Mesodermal cell (in vitro differentiated cells): Measurements from ENCODE around the gene BPIFA1.

ENCODE experiments used
- H3K27ac ChIP-seq: 2 replicates; pipeline ENCODE4 v1.7.0; 2013; ENCODE audit warnings: mild to moderate bottlenecking, low read depth, low read length, moderate library complexity; ENCODE audit not compliant: severe bottlenecking
- H3K36me3 ChIP-seq: 2 replicates; pipeline ENCODE4 v1.7.1; 2013; ENCODE audit warnings: mild to moderate bottlenecking, low read length, moderate library complexity; ENCODE audit not compliant: control insufficient read depth, insufficient read depth
- H3K4me1 ChIP-seq: one replicate; pipeline ENCODE4 v1.7.1; 2013; ENCODE audit warnings: mild to moderate bottlenecking, low read length; ENCODE audit not compliant: insufficient read depth, control insufficient read depth, poor library complexity, severe bottlenecking
- H3K4me3 ChIP-seq: 2 replicates; pipeline ENCODE4 v1.7.0; 2013; ENCODE audit warnings: low read length, control low read depth, mild to moderate bottlenecking; ENCODE audit not compliant: insufficient read depth, poor library complexity, severe bottlenecking; ENCODE audit errors: extremely low read depth
- H3K9me3 ChIP-seq: 2 replicates; pipeline ENCODE4 v1.7.1; 2013; ENCODE audit warnings: mild to moderate bottlenecking, low read length, moderate library complexity; ENCODE audit not compliant: control insufficient read depth
- WGBS, 2 experiments: methylation state at CpG; one replicate each; pipeline ENCODE4 v1.1.5; 2013; ENCODE audit warnings: missing lambda C conversion rate in 2 of 2; ENCODE audit not compliant: insufficient coverage in 2 of 2; 5-methylcytosine and 5-hydroxymethylcytosine counted together

The BPIFA1 gene

DNA sequence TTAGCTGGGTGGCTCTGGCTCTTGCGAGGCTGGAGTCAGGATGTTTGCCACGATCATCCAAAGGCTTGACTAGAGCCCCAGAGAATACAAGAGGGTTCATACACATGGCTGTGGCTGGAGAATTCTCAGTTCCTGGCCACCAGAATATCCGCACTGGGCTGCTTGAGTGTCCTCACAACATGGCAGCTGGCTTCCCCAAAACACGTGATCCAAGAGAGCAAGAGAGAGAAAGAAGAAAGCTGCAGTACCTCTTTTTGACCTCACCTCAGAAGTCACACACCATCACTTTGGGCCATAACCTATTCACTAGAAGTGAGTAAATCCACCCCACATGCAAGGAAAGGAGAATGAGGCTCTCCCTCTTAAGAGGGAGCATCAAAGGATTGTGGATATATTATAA lies 25.7 kb downstream of the BPIFA1 start:
- H3K36me3 ChIP-seq, result no peaks in the 10 kb centered on the region
- H3K9me3 ChIP-seq, result no peaks in the 10 kb centered on the region
- H3K4me3 ChIP-seq, result no peak overlapping the region
- H3K4me1 ChIP-seq, result peaks cover 7% of the 10 kb centered on the region
- H3K27ac ChIP-seq, result no peak overlapping the region
- 90 to 96% methylated on average over 4 of the region's 4 CpGs for WGBS, 2 experiments

DNA sequence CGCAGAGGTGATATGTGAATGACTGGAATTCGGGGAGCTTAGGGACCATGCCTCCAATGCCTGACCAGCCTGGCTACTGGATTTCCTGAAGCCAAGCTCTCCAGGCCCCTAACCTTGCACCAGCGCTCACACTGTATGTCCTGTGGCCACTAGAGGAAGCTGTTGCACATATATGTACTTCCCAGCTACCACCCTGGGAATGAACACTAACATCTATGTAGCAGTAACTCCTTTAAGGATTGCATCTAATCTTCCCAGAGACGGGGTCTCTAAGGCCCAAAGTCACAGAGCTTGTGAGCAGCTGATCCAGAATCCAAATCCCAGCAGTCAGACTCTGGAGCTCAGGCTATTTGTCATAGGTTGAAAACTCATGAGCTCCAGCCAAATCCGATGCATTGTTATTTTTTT lies 26.9 kb downstream of the BPIFA1 start:
- H3K36me3 ChIP-seq, result no peaks in the 10 kb centered on the region
- H3K9me3 ChIP-seq, result no peaks in the 10 kb centered on the region
- H3K4me3 ChIP-seq, result no peak overlapping the region
- WGBS, 2 experiments, result 21 to 27% methylated on average over 3 to 4 of the region's 5 CpGs
- H3K4me1 ChIP-seq, result peaks cover 7% of the 10 kb centered on the region
- H3K27ac ChIP-seq, result no peak overlapping the region

DNA sequence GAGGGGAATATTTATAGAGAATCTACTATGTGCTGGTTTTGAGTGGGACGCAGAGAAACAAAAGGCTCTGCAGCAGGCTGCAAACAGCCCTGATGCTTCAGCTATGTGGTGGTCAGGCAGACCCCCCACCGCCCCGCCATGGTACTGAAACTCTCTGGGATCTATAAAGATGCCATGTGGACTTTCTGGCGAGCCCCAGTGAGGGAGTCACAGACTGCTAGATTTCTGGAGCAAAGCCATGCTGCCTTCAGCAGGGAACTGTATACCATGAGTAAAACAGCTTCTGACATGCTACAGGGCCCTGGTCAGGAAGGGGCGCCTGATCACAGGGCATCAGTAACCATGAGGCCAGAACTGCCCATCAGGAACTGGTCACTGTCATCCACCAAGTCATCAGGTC lies 28.0 kb downstream of the BPIFA1 start:
- WGBS, 2 experiments, result 91 to 93% methylated on average over 5 of the region's 5 CpGs

DNA sequence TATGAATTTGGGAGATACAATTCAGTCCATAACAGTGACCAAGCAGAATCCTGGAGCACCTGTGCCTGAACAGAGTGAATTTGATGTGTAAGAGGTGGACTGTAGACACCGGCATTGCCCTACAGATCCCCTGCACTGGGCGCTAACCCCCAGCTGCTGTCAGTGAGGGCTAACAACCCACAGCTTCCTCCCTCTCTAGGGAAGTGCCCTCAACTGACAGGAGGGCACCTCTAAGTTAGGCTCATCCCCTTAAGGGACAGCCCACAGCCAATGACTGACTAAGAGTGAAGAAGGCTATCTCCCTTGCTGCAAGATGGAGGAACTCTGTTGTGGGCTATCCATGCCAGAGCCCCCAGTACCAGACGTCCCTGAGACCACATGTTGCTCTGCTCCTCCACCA lies 31.9 kb downstream of the BPIFA1 start:
- no peak overlapping the region for H3K4me3 ChIP-seq
- WGBS, 2 experiments, result 63% methylated on average over 1 of the region's 3 CpGs; no CpG with 5 or more reads in 1 of the 2 experiments
- no peaks in the 10 kb centered on the region for H3K36me3 ChIP-seq
- H3K4me1 ChIP-seq, result no peaks in the 10 kb centered on the region
- H3K27ac ChIP-seq, result no peak overlapping the region
- no peaks in the 10 kb centered on the region for H3K9me3 ChIP-seq

More for the DNA sequence above, 28.0 kb downstream of the BPIFA1 start:
- Histone ChIP-seq H3K4me3 (no peak overlapping the region), H3K27ac (no peak overlapping the region), H3K36me3 (no peaks in the 10 kb centered on the region), H3K4me1 (peaks cover 7% of the 10 kb centered on the region), H3K9me3 (no peaks in the 10 kb centered on the region)

DNA sequence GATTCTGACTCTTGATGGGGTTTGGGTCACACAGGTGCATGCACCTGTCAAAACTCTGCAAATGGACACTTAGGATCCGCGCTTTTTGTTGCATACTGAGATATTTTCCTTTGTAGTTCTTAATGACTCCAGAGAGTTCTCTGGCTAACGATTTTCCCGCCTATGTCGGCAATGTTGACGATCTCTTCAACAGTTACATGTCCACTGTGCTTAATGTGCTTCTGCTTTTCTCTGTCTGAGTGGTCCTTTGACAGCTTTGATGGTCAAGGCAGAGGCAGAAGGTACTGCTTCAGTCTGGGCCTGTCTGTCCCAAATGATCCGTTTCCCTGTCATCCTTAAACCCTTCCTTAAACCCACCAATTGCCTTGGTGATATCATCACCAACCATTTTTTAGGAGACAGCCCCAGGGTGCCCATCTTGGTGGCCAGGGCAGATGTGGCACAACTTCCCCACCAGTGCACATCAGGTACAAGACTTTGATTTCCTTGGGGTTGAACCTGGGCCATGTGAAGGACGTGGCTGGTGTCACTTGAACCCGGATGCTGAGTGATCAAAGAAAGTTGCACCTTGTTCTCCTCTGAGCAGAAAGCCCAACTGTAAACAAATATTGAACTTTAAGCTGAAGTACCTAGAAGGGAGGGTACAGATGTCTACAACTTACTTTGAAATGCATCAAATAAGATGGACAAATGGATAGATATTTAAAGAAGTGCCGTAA lies 36.5 kb downstream of the BPIFA1 start:
- Histone ChIP-seq H3K4me3 (no peak overlapping the region), H3K36me3 (no peaks in the 10 kb centered on the region), H3K4me1 (no peaks in the 10 kb centered on the region), H3K9me3 (no peaks in the 10 kb centered on the region), H3K27ac (no peak overlapping the region)
- 93 to 96% methylated on average over 8 of the region's 10 CpGs for WGBS, 2 experiments

DNA sequence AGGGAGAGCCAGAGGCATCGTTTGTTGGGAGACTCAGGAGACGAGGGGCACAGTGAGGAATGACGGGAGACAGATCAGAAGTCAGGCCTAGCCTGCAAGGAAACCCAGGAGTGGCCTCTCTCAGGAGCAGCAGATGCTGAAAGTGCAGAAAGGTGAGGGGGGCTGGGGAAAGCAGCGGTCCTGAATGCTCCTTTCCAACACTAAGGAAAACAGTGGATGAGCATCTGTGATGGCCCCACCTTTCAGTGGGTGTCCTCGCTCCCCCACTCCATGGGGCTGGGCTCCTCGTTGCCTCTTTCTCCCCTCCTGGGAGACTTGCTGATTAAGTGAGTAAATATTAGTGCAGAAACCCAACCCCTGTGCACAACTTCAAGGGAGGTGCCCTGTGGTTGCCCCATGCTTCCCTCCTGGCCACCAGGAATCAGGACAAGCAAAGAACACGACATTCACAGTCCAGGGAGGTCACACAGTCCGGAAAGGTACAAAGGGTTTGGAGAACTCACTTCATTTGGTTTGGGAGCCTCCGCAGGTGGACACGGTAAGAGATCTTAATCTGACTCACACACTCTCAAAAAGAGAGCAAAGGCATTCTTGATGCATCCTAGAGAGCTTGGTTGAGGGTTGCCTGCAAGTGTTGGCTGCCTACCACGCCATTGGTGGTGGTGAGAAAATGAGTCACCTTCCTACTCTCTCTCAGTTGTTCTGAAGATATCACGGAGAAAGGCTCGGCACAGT lies 37.5 kb downstream of the BPIFA1 start:
- H3K4me3 ChIP-seq, result no peak overlapping the region
- H3K36me3 ChIP-seq, result no peaks in the 10 kb centered on the region
- H3K4me1 ChIP-seq, result no peaks in the 10 kb centered on the region
- no peaks in the 10 kb centered on the region for H3K9me3 ChIP-seq
- WGBS, 2 experiments, result 85 to 88% methylated on average over 8 to 9 of the region's 13 CpGs
- H3K27ac ChIP-seq, result no peak overlapping the region

DNA sequence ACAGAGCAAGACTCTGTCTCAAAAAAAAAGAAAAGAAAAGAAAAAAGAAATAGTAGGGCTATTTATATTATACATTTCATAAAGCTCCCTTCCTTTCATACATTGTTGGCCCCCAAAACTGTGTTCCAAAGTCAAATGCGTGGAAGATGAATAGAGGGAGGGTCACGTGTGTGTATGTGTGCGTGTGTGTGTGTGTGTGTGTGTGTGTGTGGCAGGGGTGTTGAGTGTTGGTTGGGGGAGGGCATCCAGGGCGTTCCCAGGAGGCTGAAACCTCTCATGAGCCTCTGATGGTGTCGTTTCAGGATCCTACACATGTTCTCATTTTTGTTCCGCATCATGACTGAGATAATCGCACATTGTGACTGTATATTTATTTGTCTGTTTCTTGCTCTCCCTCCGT lies 39.4 kb downstream of the BPIFA1 start:
- H3K36me3 ChIP-seq, result no peaks in the 10 kb centered on the region
- H3K4me3 ChIP-seq, result no peak overlapping the region
- no peak overlapping the region for H3K27ac ChIP-seq
- H3K9me3 ChIP-seq, result no peaks in the 10 kb centered on the region
- WGBS, 2 experiments, result 80 to 100% methylated on average over 2 to 4 of the region's 8 CpGs
- no peaks in the 10 kb centered on the region for H3K4me1 ChIP-seq

DNA sequence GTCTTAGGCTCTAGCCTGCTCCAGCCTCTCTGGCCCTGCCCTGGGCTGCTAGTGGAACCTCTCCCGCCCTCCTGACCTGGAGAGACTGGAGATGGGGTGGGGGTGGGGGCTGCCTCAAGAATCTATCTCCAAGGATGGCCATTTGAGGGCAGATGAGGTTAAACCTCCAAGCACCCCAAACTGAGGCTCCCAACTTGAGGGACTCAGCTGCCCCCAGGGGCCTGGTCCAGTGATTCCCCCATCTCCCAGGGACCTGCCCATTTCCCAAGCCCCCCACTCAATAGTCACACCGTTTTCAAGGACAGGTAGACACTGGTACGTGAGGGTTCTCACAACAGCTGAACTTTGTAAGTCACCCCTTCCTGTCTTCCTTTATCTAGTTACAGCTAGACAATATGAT lies 40.1 kb downstream of the BPIFA1 start:
- H3K4me1 ChIP-seq, result no peaks in the 10 kb centered on the region
- H3K4me3 ChIP-seq, result no peak overlapping the region
- no peak overlapping the region for H3K27ac ChIP-seq
- H3K9me3 ChIP-seq, result no peaks in the 10 kb centered on the region
- no peaks in the 10 kb centered on the region for H3K36me3 ChIP-seq
- 67 to 74% methylated on average over 2 to 3 of the region's 3 CpGs for WGBS, 2 experiments

DNA sequence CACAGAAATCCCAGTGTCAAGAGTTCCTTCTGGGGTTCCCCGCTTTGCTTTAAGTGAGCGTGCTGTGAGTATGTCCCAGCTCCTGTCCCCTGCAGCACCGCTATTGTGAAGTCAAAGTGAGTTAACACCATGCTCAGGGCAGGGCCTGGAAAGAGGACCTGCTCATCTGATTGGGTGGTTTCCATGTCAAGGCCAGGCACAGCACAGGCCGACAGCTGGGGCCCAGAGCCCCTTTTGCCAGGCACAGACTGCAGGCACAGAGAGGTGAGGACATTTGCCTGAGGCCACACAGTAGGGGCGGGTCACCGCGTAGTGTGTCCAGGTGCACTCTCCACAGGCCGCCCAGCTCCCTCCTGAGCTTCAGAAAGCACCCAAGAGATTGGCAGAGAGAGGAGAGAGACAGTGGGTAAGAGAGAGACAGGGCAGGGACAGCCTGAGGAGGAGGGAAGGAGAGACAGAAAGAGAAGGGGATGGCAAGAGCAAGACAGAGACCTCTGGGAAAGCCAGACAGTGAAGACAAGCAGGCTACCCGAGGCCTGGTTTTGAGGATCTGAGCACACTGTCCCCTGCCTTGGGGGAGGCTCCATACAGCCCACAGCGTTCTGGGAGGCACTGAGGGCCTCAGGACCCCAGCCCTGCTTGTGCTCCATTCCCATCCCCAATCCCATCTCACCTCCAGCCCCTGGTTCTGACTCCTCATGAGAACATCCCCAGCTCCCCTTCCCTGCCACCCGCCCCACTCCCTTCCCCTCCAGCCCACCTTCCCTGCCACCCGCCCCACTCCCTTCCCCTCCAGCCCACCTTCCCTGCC lies 40.7 kb downstream of the BPIFA1 start:
- no peaks in the 10 kb centered on the region for H3K4me1 ChIP-seq
- WGBS, 2 experiments, result 80 to 82% methylated on average over 9 to 10 of the region's 12 CpGs
- H3K36me3 ChIP-seq, result no peaks in the 10 kb centered on the region
- no peak overlapping the region for H3K27ac ChIP-seq
- H3K4me3 ChIP-seq, result no peak overlapping the region
- H3K9me3 ChIP-seq, result no peaks in the 10 kb centered on the region

DNA sequence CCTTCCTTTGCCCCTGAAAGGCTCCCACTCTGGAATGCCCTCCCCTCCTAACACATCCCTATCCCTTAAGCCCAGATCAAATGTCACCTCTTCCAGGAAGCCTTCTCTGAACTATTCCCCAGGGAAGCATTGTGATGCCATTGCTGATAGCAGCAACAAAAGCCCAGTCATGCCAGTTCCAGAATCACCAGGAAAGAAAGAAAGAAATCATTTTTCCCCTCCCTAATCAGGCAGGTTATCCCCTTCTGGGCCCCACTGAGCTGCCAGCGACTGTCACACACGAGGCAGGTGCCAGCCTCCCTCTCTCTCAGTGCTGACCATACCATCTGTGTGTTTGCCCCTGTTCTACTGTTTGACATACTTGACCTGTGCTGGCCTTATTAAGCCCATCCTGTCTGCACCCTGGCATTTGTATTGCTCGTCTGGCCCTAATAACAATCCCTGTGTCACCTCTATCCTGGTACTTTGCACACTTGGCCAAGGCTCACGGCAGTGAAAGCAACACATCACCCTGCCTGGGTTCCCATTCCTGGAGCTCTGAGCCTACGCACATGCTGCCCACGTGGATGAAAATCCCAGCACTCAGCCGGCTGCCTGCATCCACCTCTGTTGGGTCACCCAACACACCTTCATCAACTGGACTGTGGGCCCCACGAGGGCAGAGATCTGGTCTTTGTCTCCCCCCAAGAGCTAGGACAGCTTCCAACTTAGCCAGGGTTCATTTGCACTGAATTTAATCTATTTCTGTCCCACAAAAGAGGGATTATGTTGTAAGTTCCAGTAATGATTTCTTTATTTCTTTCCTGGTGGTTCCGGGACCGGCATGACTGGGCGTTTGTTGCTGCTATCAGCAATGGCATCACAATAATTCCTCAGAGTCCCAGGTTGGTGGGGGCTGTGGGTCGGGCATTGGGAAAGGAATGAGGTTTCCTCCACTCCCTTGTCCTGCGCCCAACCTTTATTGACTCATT lies 42.0 kb downstream of the BPIFA1 start:
- no peaks in the 10 kb centered on the region for H3K4me1 ChIP-seq
- H3K9me3 ChIP-seq, result no peaks in the 10 kb centered on the region
- WGBS, 2 experiments, result 60 to 68% methylated on average over 8 of the region's 13 CpGs
- no peak overlapping the region for H3K27ac ChIP-seq
- H3K4me3 ChIP-seq, result no peak overlapping the region
- no peaks in the 10 kb centered on the region for H3K36me3 ChIP-seq
